GM13977 (cell line): Measurements from ENCODE around the gene CCDC17.
"Not testable (repeated sequence)": the region's sequence is repeated elsewhere in the genome, so short reads cannot be mapped to it uniquely, and the experiment has no call there.

Source experiments
- DNase-seq: peaks from one replicate; pipeline ENCODE4 v3.0.0; 2012; ENCODE audit warnings: low spot score
- CTCF ChIP-seq: IDR thresholded peaks from 2 replicates; pipeline ENCODE4 v1.5.1; 2012; ENCODE audit warnings: mild to moderate bottlenecking, control low read depth; ENCODE audit not compliant: insufficient read depth; ENCODE audit errors: extremely low read depth, missing control alignments
- in situ Hi-C: fragments of 300-500 bp; cut with MboI; formaldehyde crosslinking; loops from one replicate; pipeline ENCODE4 v1.12.0; 2022; ENCODE audit warnings: low sequenced_read_pairs, low pct_unique_long_range_greater_than_20kb, mixed read lengths, inconsistent platforms; ENCODE audit not compliant: unreplicated experiment

Gene CCDC17

GRCh38 chr1:45615885-45616284, 8.0 kb downstream of the CCDC17 start:
- no peak for DNase-seq
- TF ChIP-seq CTCF = no peak
- in situ Hi-C loops = no loop called here

GRCh38 chr1:45612941-45613579, 10.8 kb downstream of the CCDC17 start:
- TF ChIP-seq CTCF = no peak
- in situ Hi-C loops = no loop called here

GRCh38 chr1:45610589-45611226, 13.1 kb downstream of the CCDC17 start:
- in situ Hi-C loops = no loop called here
- DNase-seq = no peak
- no peak for TF ChIP-seq CTCF

More at GRCh38 chr1:45612941-45613579, 10.8 kb downstream of the CCDC17 start:
- DNase-seq = no peak

GRCh38 chr1:45608175-45609156, 15.4 kb downstream of the CCDC17 start:
- TF ChIP-seq CTCF = no peak
- in situ Hi-C loops = no loop called here
- no peak for DNase-seq

- in situ Hi-C loops = no loop called here
- no peak for TF ChIP-seq CTCF
- DNase-seq = no peak
These were observed 16.3 kb downstream of the CCDC17 start for GRCh38 chr1:45607404-45608074.

- no peak for DNase-seq
- no peak for TF ChIP-seq CTCF
- in situ Hi-C loops = no loop called here
These were observed 19.6 kb downstream of the CCDC17 start for GRCh38 chr1:45604239-45604638.

- in situ Hi-C loops = not testable (repeated sequence)
These were observed 27.1 kb downstream of the CCDC17 start for GRCh38 chr1:45596765-45597164.

More at GRCh38 chr1:45596765-45597164, 27.1 kb downstream of the CCDC17 start:
- DNase-seq = not testable (repeated sequence)
